ENCODE measurements around the gene COL18A1. TPM values are rescaled to one million over a fixed set of nuclear protein-coding genes. Genes with fewer than 3 reads are reported as not detected.
A peak's percentile ranks its signal among the peaks of the same experiment; 100 is the strongest.

Gene COL18A1
- total and polyA plus RNA-seq, 8 donors, result 38.7 to 301 (median 77.8) TPM

GRCh38 chr21:45552696-45553391 is 147.9 kb downstream of the COL18A1 start:
- FAIRE-seq (no peak), DNase-seq (peak in 3 of 6 donors; percentile 15 to 66 (median 58)), ATAC-seq (no peak)
- no peaks in the 10 kb centered on the region for H3K36me3 ChIP-seq
- no peak overlapping the region for H3K4me3 ChIP-seq
- H3K4me1 ChIP-seq, result no peaks in the 10 kb centered on the region
- no peaks in the 10 kb centered on the region for H3K27me3 ChIP-seq
- no peak overlapping the region for H3K27ac ChIP-seq
- WGBS, 2 donors, result 72 to 76% methylated on average over 29 of the region's 29 CpGs
- intact Hi-C loops (cut with DNase I), result loop anchor here in 1 of 3 donors (10.0 kb wide), 1 partner anchor 262 kb away; no protein-coding TSS in a partner anchor
- H3K9me3 ChIP-seq, result no peaks in the 10 kb centered on the region
- TF ChIP-seq CTCF (IDR thresholded peaks at IDR 0.05), result no peak

GRCh38 chr21:45554477-45555175 is 149.7 kb downstream of the COL18A1 start:
- ATAC-seq (peak; percentile 71 to 82 (median 76)), DNase-seq (peak; percentile 78 to 99 (median 87)), FAIRE-seq (no peak)
- intact Hi-C loops (cut with DNase I), result loop anchor here in 2 of 3 donors (5.0 to 10.0 kb wide), 3 partner anchors 43 to 263 kb away; no protein-coding TSS in a partner anchor
- peak; percentile 71 to 80 (median 78) for TF ChIP-seq CTCF (IDR thresholded peaks at IDR 0.05)
- H3K27ac ChIP-seq, result peak overlapping the region in 3 of 4 donors; percentile 28 to 81 (median 45)
- WGBS, 2 donors, result 1% methylated on average over 45 to 51 of the region's 53 CpGs
- no peaks in the 10 kb centered on the region for H3K9me3 ChIP-seq
- peak overlapping the region; percentile 2 to 50 (median 42) for H3K4me3 ChIP-seq
- no peaks in the 10 kb centered on the region for H3K27me3 ChIP-seq
- no peaks in the 10 kb centered on the region for H3K4me1 ChIP-seq
- no peaks in the 10 kb centered on the region for H3K36me3 ChIP-seq

GRCh38 chr21:45555251-45555556 is 150.2 kb downstream of the COL18A1 start:
- no peaks in the 10 kb centered on the region for H3K9me3 ChIP-seq
- DNase-seq (no peak), FAIRE-seq (no peak), ATAC-seq (peak in 2 of 4 donors; percentile 23 to 26)
- no peak for TF ChIP-seq CTCF (IDR thresholded peaks at IDR 0.05)
- intact Hi-C loops (cut with DNase I), result loop anchor here in 2 of 3 donors (5.0 to 10.0 kb wide), 3 partner anchors 42 to 262 kb away; no protein-coding TSS in a partner anchor
- H3K4me1 ChIP-seq, result no peaks in the 10 kb centered on the region
- no peaks in the 10 kb centered on the region for H3K27me3 ChIP-seq
- H3K36me3 ChIP-seq, result no peaks in the 10 kb centered on the region
- WGBS, 2 donors, result 0% methylated on average over 5 to 20 of the region's 34 CpGs
- peak overlapping the region; percentile 26 to 59 (median 38) for H3K4me3 ChIP-seq
- H3K27ac ChIP-seq, result peak overlapping the region; percentile 79 to 96 (median 94)

- H3K27me3 ChIP-seq, result no peaks in the 10 kb centered on the region
- peak overlapping the region; percentile 79 to 96 (median 94) for H3K27ac ChIP-seq
- 0 to 1% methylated on average over 47 to 62 of the region's 62 CpGs for WGBS, 2 donors
- no peak for FAIRE-seq
- ATAC-seq, result peak; percentile 89 to 95 (median 94)
- H3K36me3 ChIP-seq, result no peaks in the 10 kb centered on the region
- TF ChIP-seq CTCF (IDR thresholded peaks at IDR 0.05), result peak; percentile 64 to 92 (median 89)
- no peaks in the 10 kb centered on the region for H3K9me3 ChIP-seq
- DNase-seq, result peak; percentile 81 to 97 (median 90)
- peak overlapping the region; percentile 26 to 59 (median 38) for H3K4me3 ChIP-seq
- no peaks in the 10 kb centered on the region for H3K4me1 ChIP-seq
- intact Hi-C loops (cut with DNase I), result loop anchor here in 2 of 3 donors (5.0 to 10.0 kb wide), 3 partner anchors 42 to 262 kb away; no protein-coding TSS in a partner anchor
Measured at GRCh38 chr21:45555557-45556301, 150.8 kb downstream of the COL18A1 start.
